Activated naive CD4-positive, alpha-beta T cell treated with anti-CD3 and anti-CD28 coated beads, Interleukin-2, amount 50 U/mL, for 16 hours (primary cell): ENCODE data around the gene BTBD16.

Source experiments
- DNase-seq: peaks from one replicate; pipeline ENCODE4 v3.0.0-alpha.2; 2020

Gene BTBD16

GRCh38 chr10:122323941-122324675, 53.0 kb downstream of the BTBD16 start:
- no peak for DNase-seq

- no peak for DNase-seq
Measured at GRCh38 chr10:122325235-122325634, 54.1 kb downstream of the BTBD16 start.

DNA sequence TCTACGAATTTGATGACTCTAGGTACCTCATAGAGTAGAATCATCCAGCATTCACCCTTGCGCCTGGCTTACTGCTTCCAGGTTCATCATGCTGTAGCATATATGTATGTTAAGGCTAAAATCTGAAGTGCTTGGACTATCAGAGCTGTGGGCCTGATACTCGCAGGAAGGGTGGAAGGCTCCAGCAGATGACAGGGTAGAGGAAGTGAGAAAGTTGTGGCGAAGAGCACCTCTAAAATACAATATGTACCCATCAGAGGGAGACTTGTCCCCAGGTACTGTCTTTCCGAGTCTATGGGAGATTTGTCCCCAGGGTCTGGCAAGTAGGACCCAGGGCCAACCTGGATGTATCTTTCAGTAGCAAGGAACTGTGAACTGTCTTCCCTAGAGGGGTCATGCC, 55.3 kb downstream of the BTBD16 start:
- no peak for DNase-seq

DNA sequence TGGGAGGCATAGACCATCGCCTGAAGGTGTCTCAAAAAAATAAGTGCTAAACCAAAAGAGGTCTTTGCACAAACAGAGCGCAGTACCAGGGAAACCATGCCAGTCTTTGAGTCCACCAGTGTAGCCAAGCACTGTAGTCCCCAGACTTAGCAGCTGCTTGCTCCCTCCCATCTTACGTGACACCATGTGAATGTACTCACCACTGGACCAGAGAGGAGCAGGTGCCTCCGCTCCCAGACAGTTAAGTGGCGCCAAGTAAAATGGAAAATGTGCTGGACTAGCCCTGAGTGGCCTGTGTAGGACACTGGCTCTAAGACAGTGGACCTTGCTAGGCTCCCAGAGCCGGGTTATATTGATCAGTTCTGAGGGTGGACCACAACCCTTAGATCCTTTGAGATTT, 55.7 kb downstream of the BTBD16 start:
- DNase-seq = no peak

- DNase-seq = no peak
Measured at GRCh38 chr10:122327237-122328206, 56.4 kb downstream of the BTBD16 start.

DNA sequence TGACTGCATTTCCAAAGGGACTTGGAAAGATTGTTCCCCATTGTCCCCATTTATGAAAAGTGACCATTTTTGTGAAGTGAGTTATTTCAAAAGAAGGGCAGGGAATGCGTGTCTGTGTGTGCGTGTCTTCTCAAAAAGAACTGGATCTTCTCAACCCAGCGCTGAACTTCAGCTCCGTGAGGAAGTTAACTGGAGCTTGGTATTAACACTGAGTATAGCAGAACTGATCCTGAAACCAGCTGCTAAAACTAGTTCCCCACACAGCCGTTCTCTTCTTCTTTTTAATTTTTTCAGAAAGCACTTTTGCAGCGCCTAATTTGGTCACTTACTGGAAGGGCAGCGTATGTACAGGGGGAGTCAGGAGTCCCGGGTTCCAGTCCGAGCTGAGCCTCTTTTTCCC, 57.6 kb downstream of the BTBD16 start:
- DNase-seq = no peak

DNA sequence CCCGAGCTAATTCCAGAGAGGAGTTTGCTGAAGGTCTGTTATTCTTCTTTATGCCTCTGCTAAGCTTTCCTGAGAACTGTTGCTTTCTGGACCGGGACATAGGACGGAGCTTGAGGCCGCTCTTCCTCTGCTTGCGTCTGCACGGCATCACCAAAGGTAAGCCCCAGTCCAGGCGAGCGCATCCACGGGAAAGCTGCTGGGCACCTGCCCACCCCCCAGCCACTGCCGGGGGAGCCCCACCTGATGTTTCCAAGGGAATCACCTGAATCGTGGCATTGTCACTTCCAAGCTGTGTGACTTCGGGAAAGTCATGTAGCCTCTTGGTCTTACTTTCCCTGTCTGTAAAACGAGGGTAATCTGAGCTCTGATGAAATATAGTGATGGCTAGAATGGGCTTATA, 58.3 kb downstream of the BTBD16 start:
- no peak for DNase-seq

GRCh38 chr10:122331100-122331499, 60.0 kb downstream of the BTBD16 start:
- no peak for DNase-seq

GRCh38 chr10:122331615-122332446, 60.7 kb downstream of the BTBD16 start:
- DNase-seq = no peak

- DNase-seq = no peak
Measured at GRCh38 chr10:122333037-122333436, 61.9 kb downstream of the BTBD16 start.

- DNase-seq = no peak
Measured at GRCh38 chr10:122336332-122336731, 65.2 kb downstream of the BTBD16 start.

DNA sequence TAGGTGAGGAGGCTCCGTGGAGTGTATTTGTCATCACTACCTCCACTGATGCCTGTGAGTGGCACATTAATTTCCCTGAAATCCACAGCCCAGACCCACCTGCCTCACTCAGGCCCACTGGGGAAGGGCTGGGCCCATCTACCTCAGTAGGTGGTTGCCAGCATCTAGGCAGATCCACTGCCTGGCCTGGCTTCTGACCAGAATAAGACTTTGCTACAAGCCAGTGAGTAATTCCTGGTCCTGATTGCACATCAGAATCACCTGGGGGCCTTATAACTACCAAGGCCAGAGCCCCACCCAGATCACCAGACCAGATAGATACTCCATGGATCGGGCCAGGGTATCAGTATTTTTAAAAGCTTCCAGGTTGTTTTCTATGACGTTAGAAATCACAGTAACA, 65.9 kb downstream of the BTBD16 start:
- DNase-seq = no peak

GRCh38 chr10:122338609-122339441, 67.7 kb downstream of the BTBD16 start:
- DNase-seq = no peak

DNA sequence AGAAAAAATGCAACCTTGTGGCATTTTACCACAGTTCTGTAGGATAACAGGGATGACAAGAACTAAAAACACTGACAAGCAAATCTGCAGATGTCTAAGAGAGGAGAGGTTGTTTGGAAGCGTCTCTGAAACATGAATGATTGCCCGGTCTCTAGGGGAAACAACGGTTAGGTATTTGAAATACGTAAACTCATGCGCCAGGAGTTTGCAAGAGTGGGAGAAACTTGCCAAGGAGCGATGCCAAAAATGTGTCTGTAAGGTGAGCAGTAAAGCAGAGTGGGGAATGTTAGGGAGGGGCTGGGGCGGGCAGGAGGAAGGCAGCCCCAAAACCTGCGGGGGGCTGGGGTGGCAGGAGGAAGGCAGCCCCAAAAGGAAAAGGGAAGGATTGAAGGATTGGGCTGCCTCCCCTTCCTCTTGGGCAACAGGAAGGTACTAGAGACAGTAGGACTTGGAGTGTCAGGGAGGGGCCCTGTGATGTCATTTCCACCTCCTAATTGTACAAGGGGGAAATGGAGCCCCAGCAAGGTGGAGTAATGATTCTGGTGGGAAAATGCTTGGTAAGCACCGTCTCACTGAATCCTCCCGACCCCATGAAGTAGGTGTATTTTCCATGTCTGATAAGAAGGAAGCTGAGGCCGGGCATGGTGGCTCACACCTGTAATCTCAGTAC, 70.2 kb downstream of the BTBD16 start:
- DNase-seq = no peak

- peak; percentile 56 for DNase-seq
Measured at GRCh38 chr10:122342293-122343134, 71.4 kb downstream of the BTBD16 start.

DNA sequence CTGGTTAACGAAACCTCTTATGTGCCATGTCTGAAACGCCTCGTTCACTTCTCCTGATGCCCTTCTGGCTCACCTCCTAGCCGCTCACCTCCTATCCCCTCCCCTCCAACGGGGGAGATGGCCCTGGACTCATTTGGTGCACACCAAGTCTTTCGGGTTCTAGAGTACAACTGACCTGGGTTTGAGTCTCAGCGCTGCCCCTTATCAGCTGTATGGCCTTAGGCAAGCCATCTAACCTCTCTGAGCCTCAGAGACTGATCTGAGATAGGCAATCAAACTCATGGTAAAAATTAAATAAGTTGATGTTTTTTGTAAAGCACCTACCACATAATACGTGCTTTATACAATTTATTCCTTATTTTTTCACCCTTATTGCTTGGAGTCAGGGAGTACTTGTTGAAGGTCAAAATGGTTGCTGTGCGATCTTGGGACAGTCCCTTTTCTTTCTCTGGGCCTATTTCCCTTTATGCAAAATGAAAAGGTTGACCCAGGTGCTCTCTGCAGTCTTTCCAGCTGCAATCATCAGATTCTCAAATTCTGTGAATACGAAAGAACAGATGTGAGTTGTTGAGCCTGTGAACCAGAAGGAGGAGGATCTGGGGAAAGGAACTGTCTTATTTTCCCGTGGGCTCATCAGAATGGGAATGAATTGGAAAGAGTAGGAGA, 72.2 kb downstream of the BTBD16 start:
- DNase-seq = no peak

- DNase-seq = no peak
Measured at GRCh38 chr10:122343936-122344335, 72.8 kb downstream of the BTBD16 start.

GRCh38 chr10:122344741-122345258, 73.7 kb downstream of the BTBD16 start:
- no peak for DNase-seq

DNA sequence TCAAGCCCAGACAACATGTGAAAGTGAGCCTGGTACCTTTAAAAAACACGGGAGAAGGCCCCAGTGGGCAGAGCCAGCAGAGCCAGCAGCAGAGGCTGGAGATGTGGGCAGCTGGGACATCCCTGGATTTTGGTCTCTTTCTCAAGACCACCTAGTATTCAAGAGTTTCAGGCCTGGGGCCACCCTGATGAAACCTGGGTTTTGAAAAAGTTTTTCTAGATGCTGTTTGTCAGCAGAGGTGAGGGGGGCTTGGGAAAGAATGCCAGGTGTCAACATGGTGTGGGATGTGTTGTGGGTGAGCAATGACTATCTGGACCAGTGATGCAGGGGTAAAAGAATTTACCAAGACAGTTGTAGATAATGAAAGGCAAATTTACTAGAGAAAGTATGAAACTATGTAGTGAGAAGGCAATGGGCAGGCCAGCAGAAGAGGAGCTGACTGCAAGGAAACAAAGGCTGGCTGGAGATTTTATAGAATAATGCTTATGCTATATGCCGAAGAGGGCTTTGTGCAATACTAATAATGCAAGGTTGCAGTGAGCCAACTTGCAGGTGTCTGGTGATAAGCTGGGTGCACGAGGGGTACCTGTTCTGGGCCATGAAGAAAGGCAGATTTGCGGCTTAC, 75.3 kb downstream of the BTBD16 start:
- DNase-seq = no peak
